HEK293T (cell line): Measurements from ENCODE around the gene CYRIA.

ENCODE experiments used
- CTBP1 ChIP-seq: fragments of 450-650 bp; IDR thresholded peaks from 2 replicates; pipeline ENCODE4 v1.6.1; 2016; ENCODE audit warnings: borderline replicate concordance
- FOXA1 ChIP-seq: fragments of 450-650 bp; IDR thresholded peaks from 2 replicates; pipeline ENCODE4 v1.6.1; 2016; ENCODE audit warnings: mild to moderate bottlenecking
- FOXK2 ChIP-seq: fragments of 450-650 bp; IDR thresholded peaks from 2 replicates; pipeline ENCODE4 v1.6.1; 2016; ENCODE audit warnings: mild to moderate bottlenecking
- NFRKB ChIP-seq: fragments of 450-650 bp; IDR thresholded peaks from 2 replicates; pipeline ENCODE4 v1.6.1; 2016; ENCODE audit warnings: mild to moderate bottlenecking, moderate library complexity
- PKNOX1 ChIP-seq: fragments of 450-650 bp; IDR thresholded peaks from 2 replicates; pipeline ENCODE4 v1.6.1; 2016

GRCh38 chr2:16680781-16681180, 15.1 kb upstream of the CYRIA start:
- no peak for TF ChIP-seq PKNOX1
- TF ChIP-seq CTBP1 = no peak
- TF ChIP-seq NFRKB = no peak
- no peak for TF ChIP-seq FOXK2
- TF ChIP-seq FOXA1 = no peak
